ENCODE measurements around the gene DGCR2.
"Not testable (repeated sequence)": the region's sequence is repeated elsewhere in the genome, so short reads cannot be mapped to it uniquely, and the experiment has no call there.

DGCR2 gene

DNA sequence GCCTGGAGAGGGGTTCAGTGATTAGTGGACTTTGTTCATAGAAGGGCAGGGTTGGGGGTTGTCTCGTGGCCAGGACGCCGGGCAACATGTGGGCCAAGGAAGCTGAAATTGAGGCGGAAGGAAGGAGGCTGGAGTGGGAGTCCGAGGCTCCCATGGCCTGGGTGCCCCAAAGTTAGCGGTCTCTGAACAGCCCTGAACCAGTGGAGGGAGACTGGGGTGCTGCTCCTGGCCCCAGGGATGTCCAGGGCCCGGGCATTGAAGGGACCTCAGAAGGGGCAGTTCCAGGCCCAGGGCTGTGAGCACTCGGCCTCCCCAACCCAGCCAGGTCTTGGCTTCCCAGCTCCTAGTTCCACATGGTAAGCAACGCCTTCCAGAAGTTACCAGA lies 126.9 kb downstream of the DGCR2 start:
- DNase-seq = no peak

DNA sequence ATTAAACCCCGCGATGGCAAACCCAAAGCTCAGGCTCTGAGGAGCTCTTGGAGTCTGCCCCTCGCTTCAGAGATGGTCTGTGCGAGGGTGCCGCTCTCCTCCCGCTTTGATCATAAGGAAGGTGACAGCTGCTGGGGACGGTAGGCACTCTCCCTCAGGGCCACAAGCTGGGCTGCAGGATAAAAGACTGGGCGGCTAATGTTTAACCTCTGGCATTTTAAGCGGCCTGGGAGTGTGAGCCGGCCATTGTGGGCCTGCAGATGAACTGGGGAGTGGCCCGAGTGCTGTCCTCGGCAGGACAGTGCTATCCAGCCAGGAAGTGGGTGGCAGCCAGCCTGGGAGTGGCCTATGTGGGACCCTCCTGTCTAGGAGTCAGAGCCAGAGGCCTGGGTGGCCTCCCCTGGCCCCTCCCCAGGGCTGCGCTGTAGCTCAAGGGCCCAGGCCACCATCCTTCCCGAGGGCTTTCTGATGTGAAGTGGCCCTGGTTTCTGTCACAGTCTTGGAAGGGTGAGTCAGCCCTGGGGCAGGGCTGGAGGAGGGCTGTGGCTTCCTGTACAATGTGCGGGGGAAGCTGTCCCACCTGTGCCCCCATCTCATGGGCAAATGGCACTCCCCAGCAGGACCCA lies 127.4 kb downstream of the DGCR2 start:
- no peak for DNase-seq

DNA sequence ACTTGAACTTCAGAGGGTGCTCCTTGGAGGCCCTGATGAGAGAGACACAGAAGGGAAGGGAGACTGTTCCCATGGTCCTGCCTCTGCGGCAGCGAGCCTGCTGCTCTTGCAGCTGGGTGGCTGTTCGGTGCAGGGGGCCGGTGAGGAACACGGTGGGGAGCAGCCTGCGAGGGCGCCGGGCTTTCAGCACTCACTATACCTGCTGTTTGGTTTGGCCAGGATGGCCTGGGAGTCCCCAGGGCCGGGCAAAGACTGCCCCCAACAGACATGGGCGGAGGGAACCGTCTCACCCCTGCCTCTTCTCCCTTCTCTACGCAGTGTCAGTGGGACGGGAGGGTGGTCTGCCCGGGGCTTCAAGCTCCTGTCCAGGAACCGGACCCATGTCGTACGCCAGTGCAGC lies 128.2 kb downstream of the DGCR2 start:
- no peak for DNase-seq

GRCh38 chr22:18992543-18993198 lies 129.5 kb downstream of the DGCR2 start:
- DNase-seq = no peak

DNA sequence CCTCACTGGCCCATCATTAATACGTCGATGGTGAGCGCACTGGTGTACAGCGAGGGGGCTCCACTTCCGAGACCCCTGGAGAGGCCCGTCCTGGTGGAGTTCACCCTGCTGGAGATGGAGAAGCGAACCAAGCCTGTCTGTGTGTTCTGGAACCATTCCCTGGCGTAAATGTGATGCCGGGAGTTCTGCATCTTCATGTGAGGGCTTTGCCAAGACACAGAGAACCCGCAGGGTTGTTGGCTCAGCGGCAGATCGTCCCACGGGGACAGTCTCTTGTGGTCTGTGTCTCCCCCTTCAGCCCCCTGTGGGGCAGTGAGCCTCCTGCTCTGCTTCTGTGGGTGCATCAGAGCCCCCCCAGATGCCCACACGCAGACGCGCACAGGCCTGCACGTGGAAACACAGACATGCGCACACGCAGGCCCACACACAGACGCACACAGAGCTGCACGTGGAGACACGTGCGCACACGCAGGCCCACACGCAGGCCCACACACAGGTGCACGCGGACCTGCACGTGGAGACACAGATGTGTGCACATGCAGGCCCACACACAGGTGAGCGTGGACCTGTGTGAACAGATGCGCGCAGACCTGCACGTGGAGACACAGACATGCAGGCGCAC lies 130.3 kb downstream of the DGCR2 start:
- no peak for DNase-seq

GRCh38 chr22:18991138-18991432 lies 131.1 kb downstream of the DGCR2 start:
- no peak for DNase-seq

DNA sequence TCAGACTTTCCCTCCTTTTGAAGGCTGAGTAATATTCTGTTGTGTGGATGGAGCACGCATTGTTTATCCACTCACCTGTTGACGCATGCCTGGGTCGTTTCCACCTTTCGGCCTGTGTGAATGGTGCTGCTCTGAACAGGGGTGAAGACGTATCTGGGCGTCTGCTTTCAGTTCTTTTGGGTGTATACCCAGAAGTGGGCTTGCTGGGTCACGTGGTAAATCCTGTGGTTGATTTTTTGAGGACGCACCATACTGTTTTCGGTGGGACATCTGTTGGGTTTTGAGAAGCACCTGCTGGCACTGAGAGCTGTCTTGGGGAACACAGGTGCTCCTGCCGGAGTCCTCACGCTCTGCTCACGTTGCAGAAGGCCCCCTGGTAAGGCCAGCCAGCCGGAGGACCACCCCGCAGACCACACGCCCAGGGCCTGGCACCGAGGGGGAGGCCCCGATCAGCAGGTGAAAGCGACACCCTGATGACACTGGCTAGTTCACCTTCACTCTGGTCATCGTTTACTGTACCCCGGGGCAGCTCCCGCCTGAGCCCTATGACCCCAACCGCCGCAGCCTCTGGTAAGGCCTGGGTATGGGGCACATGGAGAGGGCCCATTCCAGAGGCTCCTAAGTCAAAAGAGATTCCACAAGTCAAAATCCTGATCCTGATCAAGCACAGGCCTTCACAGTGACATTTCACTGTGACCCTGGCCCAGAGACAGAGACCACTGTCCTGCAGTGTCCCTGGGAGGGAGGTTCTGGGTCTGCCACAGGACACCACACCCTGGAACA lies 131.7 kb downstream of the DGCR2 start:
- DNase-seq = no peak

DNA sequence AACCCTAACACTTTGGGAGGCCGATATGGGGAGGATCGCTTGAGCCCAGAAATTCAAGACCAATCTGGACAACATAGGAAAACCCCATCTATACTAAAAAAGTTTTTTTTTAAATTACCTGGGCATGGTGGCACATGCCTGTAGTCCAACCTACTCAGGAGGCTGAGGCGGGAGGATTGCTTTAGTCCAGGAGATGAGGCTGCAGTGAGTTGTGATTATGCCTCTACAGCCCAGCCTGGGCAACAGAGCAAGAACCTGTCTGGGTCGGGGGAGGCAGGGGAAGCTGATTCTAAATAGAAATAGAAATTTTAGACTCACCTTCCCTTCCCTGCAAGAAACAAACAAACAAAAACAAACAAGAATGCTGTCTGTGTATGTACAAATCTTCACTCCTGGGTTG lies 133.3 kb downstream of the DGCR2 start:
- DNase-seq = no peak

DNA sequence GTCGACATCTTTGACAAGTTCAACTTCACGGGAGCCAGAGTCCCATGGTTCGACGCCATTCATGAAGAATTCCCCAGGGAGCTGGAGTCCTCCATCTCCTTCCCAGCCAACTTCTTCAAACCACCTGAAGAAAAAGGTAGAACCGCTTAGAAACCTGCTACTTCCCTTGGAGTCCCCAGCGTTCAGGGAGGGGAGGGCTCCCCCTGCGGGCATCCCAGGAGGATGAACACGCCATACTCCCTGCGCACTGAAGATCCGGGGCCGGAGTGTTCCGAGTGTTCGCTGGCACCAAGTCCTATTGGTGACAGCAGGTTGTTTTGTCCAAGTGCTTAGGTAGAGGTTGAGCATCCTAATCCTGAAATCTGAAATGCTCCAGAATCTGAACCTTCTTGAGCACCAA lies 134.4 kb downstream of the DGCR2 start:
- DNase-seq = no peak

GRCh38 chr22:18987114-18987513 lies 135.1 kb downstream of the DGCR2 start:
- DNase-seq = not testable (repeated sequence)
